NCI-H1436 treated with DMSO at 0.1 percent for 48 hours (cell line): ENCODE measurements around the gene KIF6.

ENCODE experiments used
- DNase-seq: peaks from one replicate; lab custom pipeline; 2025; lab: John Stamatoyannopoulos, UW

KIF6 gene

GRCh38 chr6:39420300-39421265 lies 304.6 kb downstream of the KIF6 start:
- no peak for DNase-seq

DNA sequence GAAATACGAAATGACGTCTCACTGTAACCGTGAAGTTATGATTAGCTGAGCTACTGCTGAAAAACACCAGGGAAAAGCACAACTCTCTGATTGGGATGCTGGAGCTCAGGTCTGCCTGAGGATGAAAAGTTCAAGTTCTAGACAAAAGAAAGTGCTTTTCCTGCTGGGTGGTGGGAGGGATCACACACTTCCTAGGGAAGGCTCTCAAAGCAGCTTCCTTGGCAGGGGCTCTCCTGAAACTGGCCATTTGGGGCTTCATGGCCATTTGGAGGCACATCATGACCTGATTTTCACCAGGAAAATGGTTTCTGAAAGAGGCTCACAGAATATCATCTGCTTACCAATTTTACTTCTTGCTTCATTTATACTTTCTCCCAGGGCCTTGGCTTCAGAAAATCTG lies 305.6 kb downstream of the KIF6 start:
- no peak for DNase-seq

GRCh38 chr6:39417440-39417839 lies 307.8 kb downstream of the KIF6 start:
- no peak for DNase-seq

- DNase-seq = no peak
Observed at GRCh38 chr6:39416728-39417127, 308.5 kb downstream of the KIF6 start.

DNA sequence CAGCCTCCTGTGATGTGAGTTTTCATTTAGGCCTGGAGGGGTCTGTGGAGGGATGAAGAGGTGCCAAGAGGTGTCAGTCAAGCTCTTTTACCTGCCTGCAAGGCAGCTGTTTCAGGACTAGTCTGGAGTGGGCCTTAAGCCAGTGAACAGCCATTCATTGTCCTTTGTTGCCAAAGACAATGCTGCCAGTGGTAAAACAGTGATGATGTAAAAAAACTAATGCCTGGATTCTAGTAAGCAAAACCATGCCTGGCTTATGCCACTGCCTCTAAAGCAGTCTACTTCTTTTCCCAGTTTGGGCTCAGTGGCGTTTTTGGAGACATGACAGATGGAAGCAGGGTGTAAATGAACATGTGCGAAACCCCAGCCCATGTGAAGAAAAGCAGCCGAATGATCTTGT lies 309.2 kb downstream of the KIF6 start:
- no peak for DNase-seq

- DNase-seq = no peak
Observed at GRCh38 chr6:39415482-39415881, 309.7 kb downstream of the KIF6 start.

- no peak for DNase-seq
Observed at GRCh38 chr6:39411465-39411864, 313.7 kb downstream of the KIF6 start.

- DNase-seq = no peak
Observed at GRCh38 chr6:39411001-39411400, 314.2 kb downstream of the KIF6 start.

GRCh38 chr6:39409889-39410288 lies 315.3 kb downstream of the KIF6 start:
- DNase-seq = no peak

DNA sequence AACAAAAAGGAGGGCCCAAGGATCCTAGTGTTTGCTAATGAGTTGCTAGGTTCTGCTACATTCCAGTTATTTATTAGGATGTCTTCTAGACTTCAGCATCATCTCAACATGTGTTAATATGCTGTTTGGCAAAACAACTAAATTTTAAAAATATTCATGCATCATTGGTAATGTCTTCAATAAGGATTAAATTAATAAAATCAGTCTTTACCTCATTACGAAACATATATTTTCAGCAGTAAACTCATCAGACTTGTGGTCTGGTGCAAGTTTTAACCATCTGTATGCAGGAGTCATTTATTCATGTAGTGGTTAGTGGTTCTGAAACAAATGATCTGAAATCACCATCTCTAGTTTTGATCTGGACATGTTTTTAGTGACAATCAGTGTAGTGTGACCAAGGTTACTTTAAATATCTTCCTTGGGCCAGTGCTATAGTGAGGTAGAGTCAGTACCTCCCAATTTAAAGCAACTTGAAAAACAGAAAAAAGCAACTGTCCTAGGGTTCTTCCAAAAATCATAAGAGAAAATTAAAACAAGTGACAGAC lies 317.7 kb downstream of the KIF6 start:
- no peak for DNase-seq

DNA sequence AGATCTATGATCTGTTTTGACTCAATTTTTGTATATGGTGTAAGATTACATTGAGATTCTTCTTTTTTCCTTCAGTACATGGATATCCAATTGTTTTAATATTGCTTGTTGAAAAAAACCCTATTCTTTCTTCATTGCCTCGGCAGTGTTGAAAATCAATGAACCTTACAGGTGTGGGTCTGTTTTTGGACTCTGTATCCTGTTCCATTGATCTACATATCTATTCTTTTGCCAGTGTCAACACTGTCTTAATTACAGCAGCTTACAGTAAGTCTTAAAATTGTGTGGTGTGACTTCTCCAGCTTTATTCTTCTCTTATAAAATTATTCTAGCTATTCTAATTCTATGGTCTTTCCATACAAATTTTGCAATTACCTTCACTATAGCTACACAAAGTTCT lies 320.9 kb downstream of the KIF6 start:
- no peak for DNase-seq

DNA sequence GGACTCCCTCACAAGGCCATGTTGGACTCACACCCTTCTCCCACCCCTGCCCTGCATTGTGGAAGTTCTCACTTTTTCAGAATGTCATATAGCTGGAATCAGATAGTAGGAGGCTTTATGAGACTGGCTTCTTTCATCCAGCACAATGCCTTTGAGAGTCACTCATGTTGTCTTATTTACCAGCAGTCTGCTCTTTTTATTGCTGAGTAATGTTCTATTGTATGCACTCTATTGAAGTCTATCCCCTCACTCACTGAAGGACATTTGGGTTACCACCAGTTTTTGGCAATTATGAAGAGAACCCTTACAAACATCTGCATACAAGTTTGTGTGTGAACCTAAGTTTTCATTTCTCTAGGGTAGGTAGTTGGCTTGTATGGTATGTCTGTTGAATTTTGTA lies 321.9 kb downstream of the KIF6 start:
- no peak for DNase-seq

GRCh38 chr6:39402239-39402751 lies 322.9 kb downstream of the KIF6 start:
- no peak for DNase-seq

DNA sequence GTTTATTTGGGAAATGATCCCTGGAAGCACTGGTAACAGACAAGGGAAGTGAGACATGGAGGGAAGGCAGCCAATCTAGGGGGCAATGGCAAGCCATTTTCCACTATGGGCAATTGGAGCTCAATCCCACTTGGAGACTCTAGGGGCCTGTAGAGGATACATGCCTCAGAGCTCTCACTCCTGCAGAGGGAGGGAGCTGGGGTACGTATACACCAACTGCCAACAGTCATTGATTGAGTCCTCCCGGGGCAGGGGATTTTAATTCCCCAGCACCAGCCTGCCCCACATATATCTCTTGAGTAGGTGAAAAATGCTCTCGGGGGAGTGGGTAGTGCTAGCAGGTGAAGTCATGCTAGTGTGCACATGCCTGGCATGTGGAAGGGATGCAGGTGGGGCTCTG lies 323.8 kb downstream of the KIF6 start:
- no peak for DNase-seq

- DNase-seq = no peak
Observed at GRCh38 chr6:39400026-39400425, 325.2 kb downstream of the KIF6 start.

DNA sequence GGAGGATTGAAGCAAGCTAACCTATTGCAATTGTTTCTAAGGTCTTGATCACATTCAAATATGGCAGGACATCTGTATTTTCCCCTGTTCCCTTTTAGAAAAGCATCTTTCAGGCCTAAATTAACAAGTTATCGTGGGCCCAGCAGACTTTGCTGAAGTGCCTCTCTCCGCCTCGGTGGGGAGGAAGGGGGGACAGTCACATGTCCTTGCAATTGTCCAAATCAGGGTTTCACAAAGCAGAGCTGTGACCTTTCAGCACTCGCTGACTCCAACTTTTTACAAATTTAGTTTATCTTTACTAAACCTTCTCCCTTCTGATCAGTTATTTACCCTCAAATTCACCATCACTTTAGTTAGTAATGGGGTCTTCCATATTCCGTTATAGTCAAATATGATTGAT lies 328.4 kb downstream of the KIF6 start:
- no peak for DNase-seq

- no peak for DNase-seq
Observed at GRCh38 chr6:39393075-39393474, 332.1 kb downstream of the KIF6 start.

GRCh38 chr6:39391182-39391581 lies 334.0 kb downstream of the KIF6 start:
- no peak for DNase-seq

DNA sequence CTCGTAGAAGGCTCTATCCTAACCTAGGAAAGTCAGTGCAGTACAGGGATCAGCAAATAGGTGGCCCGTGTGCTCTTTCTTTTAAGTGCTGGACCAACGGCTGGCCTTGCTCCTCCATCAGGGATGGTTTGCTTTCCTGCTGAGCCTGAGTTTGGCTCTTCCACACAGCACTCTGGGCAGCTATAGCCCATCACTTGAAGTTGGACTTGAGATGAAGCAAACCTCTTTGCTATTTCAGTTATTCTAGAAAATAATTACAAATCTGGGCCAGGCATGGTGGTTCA lies 335.8 kb downstream of the KIF6 start:
- DNase-seq = no peak

DNA sequence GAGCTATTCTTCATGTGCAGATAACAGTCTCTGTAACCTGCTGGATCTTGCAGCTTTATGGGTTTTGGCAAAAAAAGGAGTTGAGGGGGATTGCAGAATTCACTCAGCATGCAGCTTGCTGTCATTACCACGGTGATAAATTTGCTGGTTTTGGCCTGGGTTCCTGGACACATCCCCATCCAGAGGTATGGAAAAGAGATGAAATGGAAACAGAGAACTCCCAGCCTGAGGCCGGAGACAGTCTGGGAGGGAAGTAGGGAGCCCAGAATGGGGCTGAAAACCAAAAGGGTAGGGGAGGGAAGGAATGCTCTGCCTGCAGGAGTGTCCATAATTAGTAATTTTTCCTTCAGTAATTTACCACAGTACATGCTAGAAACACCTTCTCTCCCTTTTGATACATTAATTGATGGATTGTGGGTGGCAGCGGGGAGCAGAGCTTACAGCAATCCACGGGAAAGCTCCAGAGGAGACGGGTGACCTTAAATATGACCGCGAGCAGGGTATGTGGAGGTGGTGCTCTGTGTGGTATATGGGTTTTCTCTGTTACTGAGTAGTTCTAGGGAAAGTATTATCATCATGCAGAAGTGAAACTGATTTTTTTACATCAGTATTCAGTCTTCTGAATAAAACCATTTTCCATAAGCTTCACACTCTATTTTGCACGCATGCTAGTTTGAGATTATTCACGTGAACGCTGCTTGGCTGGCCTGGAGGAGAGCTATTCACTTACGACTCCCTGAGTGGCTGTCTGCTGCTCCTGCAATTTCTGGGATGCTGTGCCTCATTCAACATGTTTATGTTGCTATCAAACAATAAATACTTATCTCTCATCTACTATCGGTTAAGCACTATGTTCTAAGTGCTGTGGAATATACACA lies 336.4 kb downstream of the KIF6 start:
- no peak for DNase-seq

DNA sequence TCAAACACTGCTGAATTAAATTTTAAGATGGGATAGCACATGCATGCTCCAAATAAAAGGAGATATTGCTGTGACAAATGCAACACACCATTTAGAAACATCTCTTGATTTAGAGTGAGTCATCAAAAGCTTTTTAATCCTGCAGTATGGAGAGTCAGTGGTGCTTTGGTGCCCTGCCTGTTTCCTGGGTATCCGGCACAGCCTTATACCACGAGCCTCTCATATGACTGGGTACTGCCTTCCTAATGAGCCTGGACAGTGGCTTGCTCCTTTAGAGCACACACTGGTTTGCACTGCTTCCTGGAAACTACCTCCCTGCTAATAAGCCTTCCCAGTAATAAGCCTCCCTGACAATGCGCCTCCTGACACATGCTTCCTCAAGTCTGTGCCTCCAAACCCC lies 337.4 kb downstream of the KIF6 start:
- DNase-seq = no peak

GRCh38 chr6:39386487-39386886 lies 338.7 kb downstream of the KIF6 start:
- DNase-seq = no peak
